Esophagus squamous epithelium (tissue), 4 donors: Measurements from ENCODE around the gene AGTR1.

ENCODE experiments used
- POLR2A ChIP-seq, 4 donors: fragments of 450-650 bp; IDR thresholded peaks; one replicate each; pipeline ENCODE4 v1.6.1; 2017; ENCODE audit warnings: antibody characterized with exemption in 4 of 4, mild to moderate bottlenecking in 4 of 4, moderate library complexity in 3 of 4
- TF ChIP-seq, protein P1 (sequence below), 6 experiments: fragments of 450-650 bp in 4 of 6; fragments of 200-600 bp in 2 of 6; sonication (generic) in 2 of 6; IDR thresholded peaks; one replicate each; pipeline ENCODE4 v1.5.1; 2016 to 2019; ENCODE audit warnings: antibody characterized with exemption in 6 of 6, mild to moderate bottlenecking in 4 of 6, moderate library complexity in 4 of 6

DNA sequence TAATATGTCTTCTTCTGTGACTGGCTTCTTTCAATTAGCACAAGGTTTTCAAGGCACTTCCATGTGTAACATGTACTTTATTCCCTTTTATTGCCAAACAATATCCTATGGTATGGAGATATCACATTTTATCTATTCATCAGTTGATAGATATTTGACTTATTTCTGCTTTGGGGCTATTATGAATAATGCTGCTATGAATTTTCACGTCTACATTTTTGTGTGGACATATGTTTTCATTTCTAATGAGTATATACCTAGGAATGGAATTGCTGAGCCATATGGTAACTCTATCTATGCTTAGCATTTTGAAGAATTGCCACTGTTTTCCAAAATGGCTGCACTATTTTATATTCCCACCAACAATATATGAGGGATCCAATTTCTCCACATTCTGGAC lies 3.6 kb upstream of the AGTR1 start:
- TF ChIP-seq, protein P1, sequence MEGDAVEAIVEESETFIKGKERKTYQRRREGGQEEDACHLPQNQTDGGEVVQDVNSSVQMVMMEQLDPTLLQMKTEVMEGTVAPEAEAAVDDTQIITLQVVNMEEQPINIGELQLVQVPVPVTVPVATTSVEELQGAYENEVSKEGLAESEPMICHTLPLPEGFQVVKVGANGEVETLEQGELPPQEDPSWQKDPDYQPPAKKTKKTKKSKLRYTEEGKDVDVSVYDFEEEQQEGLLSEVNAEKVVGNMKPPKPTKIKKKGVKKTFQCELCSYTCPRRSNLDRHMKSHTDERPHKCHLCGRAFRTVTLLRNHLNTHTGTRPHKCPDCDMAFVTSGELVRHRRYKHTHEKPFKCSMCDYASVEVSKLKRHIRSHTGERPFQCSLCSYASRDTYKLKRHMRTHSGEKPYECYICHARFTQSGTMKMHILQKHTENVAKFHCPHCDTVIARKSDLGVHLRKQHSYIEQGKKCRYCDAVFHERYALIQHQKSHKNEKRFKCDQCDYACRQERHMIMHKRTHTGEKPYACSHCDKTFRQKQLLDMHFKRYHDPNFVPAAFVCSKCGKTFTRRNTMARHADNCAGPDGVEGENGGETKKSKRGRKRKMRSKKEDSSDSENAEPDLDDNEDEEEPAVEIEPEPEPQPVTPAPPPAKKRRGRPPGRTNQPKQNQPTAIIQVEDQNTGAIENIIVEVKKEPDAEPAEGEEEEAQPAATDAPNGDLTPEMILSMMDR (IDR thresholded peaks at IDR 0.05), result no peak
- TF ChIP-seq POLR2A (IDR thresholded peaks at IDR 0.05), result no peak
